ENCODE measurements around the gene AGER.
A peak's percentile ranks its signal among the peaks of the same experiment; 100 is the strongest.

AGER gene

GRCh38 chr6:32153564-32154513, 30.2 kb downstream of the AGER start, which contains the start of gene PPT2:
Gene PPT2, plus strand, starts transcription at chr6:32154141. Its CDS starts 454 bp downstream, at chr6:32154595.
- TF ChIP-seq CTCF (conservative IDR thresholded peaks at IDR 0.05; ENCODE audit: low read depth, low read length), result peak; percentile 53
- H3K4me3 ChIP-seq (ENCODE audit: low read depth, low read length), result peak within 1 kb of the TSS; percentile 96
- peak; percentile 98 for DNase-seq (ENCODE audit: low read depth)

GRCh38 chr6:32152769-32153563, 31.1 kb downstream of the AGER start:
- peak overlapping the region; percentile 96 for H3K4me3 ChIP-seq (ENCODE audit: low read depth, low read length)
- no peak for TF ChIP-seq CTCF (conservative IDR thresholded peaks at IDR 0.05; ENCODE audit: low read depth, low read length)
- DNase-seq (ENCODE audit: low read depth), result peak; percentile 48

- DNase-seq (ENCODE audit: low read depth), result no peak
- peak within 1 kb of the TSS; percentile 96 for H3K4me3 ChIP-seq (ENCODE audit: low read depth, low read length)
- no peak for TF ChIP-seq CTCF (conservative IDR thresholded peaks at IDR 0.05; ENCODE audit: low read depth, low read length)
Observed at GRCh38 chr6:32151863-32152768, 31.9 kb downstream of the AGER start, which contains the start of gene PRRT1. Gene PRRT1, minus strand, starts transcription at chr6:32151939. Its CDS starts 112 bp downstream, at chr6:32151827.

- H3K4me3 ChIP-seq (ENCODE audit: low read depth, low read length), result peak overlapping the region; percentile 48
- no peak for DNase-seq (ENCODE audit: low read depth)
- TF ChIP-seq CTCF (conservative IDR thresholded peaks at IDR 0.05; ENCODE audit: low read depth, low read length), result no peak
Observed at GRCh38 chr6:32151181-32151862, 32.7 kb downstream of the AGER start.

- no peak for TF ChIP-seq CTCF (conservative IDR thresholded peaks at IDR 0.05; ENCODE audit: low read depth, low read length)
- no peak overlapping the region for H3K4me3 ChIP-seq (ENCODE audit: low read depth, low read length)
- DNase-seq (ENCODE audit: low read depth), result no peak
Observed at GRCh38 chr6:32149932-32150870, 33.9 kb downstream of the AGER start.

Data from choroid plexus epithelial cell (primary cell).